Measurements from ENCODE around the gene TH. TPM values are rescaled to one million over a fixed set of nuclear protein-coding genes. Genes with fewer than 3 reads are reported as not detected.

Gene TH
- polyA plus RNA-seq, 1 of the 3 experiments (the other 2 are of a cell fraction) = not detected

DNA sequence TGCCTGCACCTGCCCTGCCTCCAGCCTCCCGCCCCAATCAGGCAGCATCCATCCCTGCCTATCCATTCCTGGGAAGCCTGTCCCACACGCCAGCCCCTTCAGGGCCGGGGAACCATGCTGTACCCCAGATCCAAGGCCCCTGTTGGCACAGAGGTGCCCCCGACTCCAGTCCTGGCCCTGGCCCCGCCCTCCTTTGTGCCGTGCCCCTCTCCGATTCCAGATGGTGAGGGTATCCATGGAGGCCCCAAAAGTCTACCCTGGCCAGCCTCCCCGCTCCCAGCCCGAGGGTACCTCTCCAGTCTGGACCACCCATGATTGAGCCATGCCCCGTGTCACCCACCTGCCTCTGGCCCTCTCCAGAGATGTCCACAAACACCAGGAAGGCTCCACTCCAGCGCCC is 2.7 kb upstream of the TH start (continued):
- no peak for TF ChIP-seq MXI1 (IDR thresholded peaks at IDR 0.05; ENCODE audit: low read depth, low read length)
- TF ChIP-seq GABPA (IDR thresholded peaks at IDR 0.05; ENCODE audit: low read depth) = no peak
- no peak for TF ChIP-seq RFX5 (IDR thresholded peaks at IDR 0.05; ENCODE audit: low read length)

DNA sequence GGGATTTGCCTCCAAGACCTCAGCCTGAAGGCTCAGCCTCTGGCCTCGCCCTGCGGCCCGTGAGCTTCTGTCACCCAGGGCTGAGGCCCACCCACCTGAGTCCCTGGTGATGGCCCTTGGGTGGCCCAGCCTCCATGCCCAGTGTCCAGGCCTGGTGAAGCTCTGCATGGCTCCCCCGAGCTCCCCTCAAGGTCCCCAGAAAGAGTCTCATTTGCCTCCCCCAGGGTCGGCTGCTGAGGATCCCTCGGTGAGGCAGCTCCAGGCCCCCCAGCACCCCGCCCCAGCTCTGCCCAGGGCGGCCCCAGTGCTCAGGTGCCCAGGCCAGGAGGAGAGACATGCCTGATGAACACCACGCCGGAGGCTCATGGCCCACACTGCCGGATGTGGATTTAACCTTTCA is 2.1 kb upstream of the TH start:
- no peaks in the 10 kb centered on the region for H3F3A ChIP-seq (replicated peaks; ENCODE audit: insufficient read depth)
- H2AFZ ChIP-seq (ENCODE audit: low read depth) = no peak overlapping the region
- POLR2A ChIA-PET = no interaction called here
- no peak for DNase-seq
- H3K36me3 ChIP-seq (replicated peaks in 1 of 2; ENCODE audit: control insufficient read depth in 1 of 2, insufficient read depth in 2 of 2, low read length in 1 of 2) = no peaks in the 10 kb centered on the region
- H3K9ac ChIP-seq = no peak overlapping the region
- H3K9me2 ChIP-seq = no peaks in the 10 kb centered on the region
- no peak for TF ChIP-seq YY1 (IDR thresholded peaks at IDR 0.05; ENCODE audit: low read depth)
- TF ChIP-seq TAF1 (IDR thresholded peaks at IDR 0.05; ENCODE audit: borderline replicate concordance, low read depth, low read length) = no peak
- TF ChIP-seq ELF1 (IDR thresholded peaks at IDR 0.05) = no peak
- TF ChIP-seq RXRA (IDR thresholded peaks at IDR 0.05; ENCODE audit: borderline replicate concordance, low read depth) = no peak
- TF ChIP-seq, protein P1, sequence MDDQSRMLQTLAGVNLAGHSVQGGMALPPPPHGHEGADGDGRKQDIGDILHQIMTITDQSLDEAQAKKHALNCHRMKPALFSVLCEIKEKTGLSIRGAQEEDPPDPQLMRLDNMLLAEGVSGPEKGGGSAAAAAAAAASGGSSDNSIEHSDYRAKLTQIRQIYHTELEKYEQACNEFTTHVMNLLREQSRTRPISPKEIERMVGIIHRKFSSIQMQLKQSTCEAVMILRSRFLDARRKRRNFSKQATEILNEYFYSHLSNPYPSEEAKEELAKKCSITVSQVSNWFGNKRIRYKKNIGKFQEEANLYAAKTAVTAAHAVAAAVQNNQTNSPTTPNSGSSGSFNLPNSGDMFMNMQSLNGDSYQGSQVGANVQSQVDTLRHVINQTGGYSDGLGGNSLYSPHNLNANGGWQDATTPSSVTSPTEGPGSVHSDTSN (IDR thresholded peaks at IDR 0.05) = no peak
- TF ChIP-seq, protein P2, sequence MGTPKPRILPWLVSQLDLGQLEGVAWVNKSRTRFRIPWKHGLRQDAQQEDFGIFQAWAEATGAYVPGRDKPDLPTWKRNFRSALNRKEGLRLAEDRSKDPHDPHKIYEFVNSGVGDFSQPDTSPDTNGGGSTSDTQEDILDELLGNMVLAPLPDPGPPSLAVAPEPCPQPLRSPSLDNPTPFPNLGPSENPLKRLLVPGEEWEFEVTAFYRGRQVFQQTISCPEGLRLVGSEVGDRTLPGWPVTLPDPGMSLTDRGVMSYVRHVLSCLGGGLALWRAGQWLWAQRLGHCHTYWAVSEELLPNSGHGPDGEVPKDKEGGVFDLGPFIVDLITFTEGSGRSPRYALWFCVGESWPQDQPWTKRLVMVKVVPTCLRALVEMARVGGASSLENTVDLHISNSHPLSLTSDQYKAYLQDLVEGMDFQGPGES (IDR thresholded peaks at IDR 0.05; ENCODE audit: low read depth, low read length) = no peak
- no peak for TF ChIP-seq NRF1 (IDR thresholded peaks at IDR 0.05; ENCODE audit: low read depth, low read length)
- no peak for TF ChIP-seq EZH2phosphoT487 (IDR thresholded peaks at IDR 0.05; ENCODE audit: borderline replicate concordance, low read depth)
- no peak for TF ChIP-seq GATA2 (CRISPR knock-in tag; IDR thresholded peaks at IDR 0.05)
- TF ChIP-seq, protein P3, sequence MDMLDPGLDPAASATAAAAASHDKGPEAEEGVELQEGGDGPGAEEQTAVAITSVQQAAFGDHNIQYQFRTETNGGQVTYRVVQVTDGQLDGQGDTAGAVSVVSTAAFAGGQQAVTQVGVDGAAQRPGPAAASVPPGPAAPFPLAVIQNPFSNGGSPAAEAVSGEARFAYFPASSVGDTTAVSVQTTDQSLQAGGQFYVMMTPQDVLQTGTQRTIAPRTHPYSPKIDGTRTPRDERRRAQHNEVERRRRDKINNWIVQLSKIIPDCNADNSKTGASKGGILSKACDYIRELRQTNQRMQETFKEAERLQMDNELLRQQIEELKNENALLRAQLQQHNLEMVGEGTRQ (IDR thresholded peaks at IDR 0.05; ENCODE audit: borderline replicate concordance, low read depth, low read length) = no peak
- no peak for TF ChIP-seq FOXM1 (IDR thresholded peaks at IDR 0.05; ENCODE audit: low read depth)
- no peak for TF ChIP-seq SMC3 (IDR thresholded peaks at IDR 0.05; ENCODE audit: low read depth, low read length)
- no peak for TF ChIP-seq TEAD4 (IDR thresholded peaks at IDR 0.05; ENCODE audit: borderline replicate concordance, insufficient read depth)
- WGBS (ENCODE audit: low lambda C conversion rate) = 48% methylated on average over 4 of the region's 11 CpGs
- H3K27ac ChIP-seq (ENCODE audit: low read depth in 2 of 2, low read length in 1 of 2) = no peak overlapping the region
- no peaks in the 10 kb centered on the region for H3K27me3 ChIP-seq (ENCODE audit: insufficient read depth)
- H3K9me3 ChIP-seq = no peaks in the 10 kb centered on the region
- peaks cover 0 to 37% of the 10 kb centered on the region in 2 experiments; a peak in 1 of 4 replicates for H3K4me1 ChIP-seq (ENCODE audit: control insufficient read depth in 1 of 2, insufficient read depth in 2 of 2, low read depth in 1 of 2, low read length in 1 of 2)
- H3K79me2 ChIP-seq (ENCODE audit: insufficient read depth) = no peaks in the 10 kb centered on the region
- H3K4me2 ChIP-seq = no peak overlapping the region
- CTCF ChIA-PET = interaction anchor here (0.7 to 14.7 kb wide), 6 partner anchors 9 to 519 kb away, joined by 3 to 253 read pairs (median 6); partner anchors contain the start of gene INS
- no peak overlapping the region for H3K4me3 ChIP-seq (ENCODE audit: low read depth in 2 of 2, low read length in 1 of 2)
- no peaks in the 10 kb centered on the region for H4K20me1 ChIP-seq (ENCODE audit: insufficient read depth)
